Superior temporal gyrus (tissue), 1 donor: Measurements from ENCODE around the gene IKZF3.
"Not testable (repeated sequence)": the region's sequence is repeated elsewhere in the genome, so short reads cannot be mapped to it uniquely, and the experiment has no call there.

Experiments
- DNase-seq: peaks from one replicate; pipeline ENCODE4 v3.0.0-alpha.2; 2016; ENCODE audit errors: extremely low spot score

Gene IKZF3

DNA sequence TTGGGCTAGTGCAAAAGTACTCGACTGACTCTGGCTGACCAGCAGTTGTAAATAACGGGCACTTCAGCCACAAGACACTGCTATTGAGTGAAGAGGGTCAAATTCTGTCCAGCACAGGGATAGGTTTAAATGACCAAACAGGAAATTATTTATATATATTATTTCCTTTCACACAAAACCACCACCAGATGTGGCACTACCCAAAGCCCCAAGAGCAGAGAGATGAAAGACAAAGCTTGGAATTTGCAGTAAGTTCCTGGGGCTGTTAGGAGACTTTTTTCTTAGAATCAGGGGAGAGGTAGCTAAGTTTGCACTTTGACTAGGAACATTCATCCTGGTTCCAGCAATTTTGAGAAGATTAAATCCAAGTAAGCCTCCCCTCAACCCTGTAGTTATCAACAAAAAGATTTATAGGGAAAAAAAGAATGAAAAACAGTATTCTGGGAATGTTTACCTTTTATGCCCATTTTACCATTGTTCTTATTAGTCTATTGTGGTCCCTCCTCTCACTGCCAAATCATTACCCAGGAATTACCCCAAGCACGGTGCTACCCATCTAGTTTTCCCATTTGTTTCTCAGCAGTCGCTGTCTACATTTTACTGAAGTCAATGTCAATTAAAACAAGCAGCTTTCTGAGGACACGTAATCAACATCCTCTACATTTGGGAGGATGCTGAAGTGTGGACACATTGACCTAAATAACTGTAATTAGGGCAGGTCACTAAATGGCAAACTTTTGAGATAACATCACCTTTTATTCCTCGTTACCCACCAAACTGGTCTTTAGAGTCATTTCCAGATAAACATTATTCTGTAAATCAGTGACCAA lies 82.9 kb downstream of the IKZF3 start:
- no peak for DNase-seq

DNA sequence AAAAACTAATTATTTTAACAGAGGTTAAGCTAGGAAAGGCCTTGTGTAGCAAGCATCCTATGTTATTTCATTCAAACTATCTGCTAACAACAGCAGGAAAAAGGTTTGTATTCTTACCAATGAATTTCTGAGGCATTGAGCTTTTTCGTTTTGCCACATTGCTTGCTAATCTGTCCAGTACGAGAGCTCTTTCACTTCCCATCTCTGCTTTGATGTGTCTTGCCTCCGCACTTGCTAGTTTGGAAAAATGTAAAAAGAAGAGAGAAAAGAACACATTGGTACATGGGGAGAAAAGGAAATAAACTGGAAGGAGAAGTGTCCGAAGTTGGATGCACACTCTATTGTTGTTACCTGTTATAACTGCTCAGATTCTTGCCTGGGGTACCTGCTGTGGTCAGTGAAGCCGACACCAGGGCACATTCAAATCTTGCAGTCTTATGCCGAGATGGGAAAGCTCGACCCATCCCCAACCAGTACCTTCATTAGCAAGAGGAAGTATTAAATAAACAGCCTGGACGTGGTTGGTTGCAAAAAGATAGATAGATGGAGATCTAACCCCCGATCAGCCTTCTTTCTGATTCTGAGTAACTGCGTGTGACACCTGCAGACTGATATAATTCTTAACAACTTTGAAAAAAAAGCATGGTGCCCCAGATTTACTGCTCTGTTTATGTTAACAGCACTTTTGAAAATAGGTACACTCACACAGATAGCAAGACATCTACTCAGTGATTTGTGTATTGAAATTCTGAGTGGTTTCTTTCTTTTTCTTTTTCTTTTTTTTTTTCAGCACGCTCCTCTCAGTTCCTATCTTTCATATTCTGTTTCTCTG lies 86.4 kb downstream of the IKZF3 start:
- DNase-seq, result no peak

DNA sequence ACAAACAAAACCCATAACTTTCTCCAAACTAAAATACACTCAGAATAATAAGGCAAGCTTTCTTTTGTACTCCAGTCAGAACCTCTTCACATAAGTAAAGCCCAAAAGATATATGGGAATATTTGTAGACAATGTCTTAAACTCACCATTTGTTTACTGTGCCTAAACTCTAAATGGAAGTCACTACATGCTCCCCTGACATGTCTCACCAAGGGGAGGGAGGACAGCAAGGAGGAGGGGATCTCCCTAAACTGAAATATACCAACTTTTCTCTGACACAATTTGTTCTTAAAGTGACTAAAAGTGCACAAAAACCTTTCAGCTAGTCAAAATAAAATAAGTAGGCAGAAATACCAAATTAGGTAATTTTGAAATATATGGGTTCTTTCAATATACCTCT lies 87.9 kb downstream of the IKZF3 start:
- DNase-seq, result no peak

DNA sequence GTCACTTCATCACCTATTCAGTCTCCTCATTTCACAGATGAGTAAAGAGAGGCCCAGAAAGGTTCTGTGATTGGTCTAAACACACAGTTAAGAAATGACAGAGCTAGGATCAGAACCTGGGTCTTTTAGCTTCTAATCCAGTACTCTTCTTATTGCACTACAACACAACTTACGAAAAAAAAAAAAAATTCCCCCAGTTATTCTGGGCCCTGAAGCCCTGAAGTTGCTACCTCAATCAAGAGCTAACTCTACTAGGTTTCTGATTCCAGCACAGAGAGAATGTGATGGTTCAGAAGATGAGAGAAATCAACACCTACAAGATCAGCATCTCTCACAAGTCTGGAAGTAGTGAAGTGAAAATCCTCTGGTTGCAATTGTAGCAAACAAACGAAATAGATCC lies 89.1 kb downstream of the IKZF3 start:
- no peak for DNase-seq

DNA sequence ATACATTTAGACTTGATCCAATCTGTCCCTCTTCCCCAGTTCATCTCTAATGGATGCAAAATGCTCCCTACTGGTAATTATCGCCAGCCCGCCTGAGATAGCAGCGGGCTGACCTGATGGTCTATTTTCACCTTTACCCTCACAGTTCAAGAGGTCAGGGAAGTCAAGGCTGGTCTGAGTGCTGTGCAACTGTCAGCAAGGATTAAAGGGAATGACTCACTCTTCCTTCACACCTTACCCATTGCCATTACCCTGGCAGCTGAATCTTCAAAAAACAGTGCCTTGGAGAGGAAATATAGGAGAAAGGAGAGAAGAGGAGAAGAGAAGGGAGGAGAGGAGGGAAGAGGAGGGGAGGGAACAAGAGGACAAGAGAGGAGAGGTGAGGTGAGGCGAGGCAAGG lies 90.1 kb downstream of the IKZF3 start:
- DNase-seq, result no peak

DNA sequence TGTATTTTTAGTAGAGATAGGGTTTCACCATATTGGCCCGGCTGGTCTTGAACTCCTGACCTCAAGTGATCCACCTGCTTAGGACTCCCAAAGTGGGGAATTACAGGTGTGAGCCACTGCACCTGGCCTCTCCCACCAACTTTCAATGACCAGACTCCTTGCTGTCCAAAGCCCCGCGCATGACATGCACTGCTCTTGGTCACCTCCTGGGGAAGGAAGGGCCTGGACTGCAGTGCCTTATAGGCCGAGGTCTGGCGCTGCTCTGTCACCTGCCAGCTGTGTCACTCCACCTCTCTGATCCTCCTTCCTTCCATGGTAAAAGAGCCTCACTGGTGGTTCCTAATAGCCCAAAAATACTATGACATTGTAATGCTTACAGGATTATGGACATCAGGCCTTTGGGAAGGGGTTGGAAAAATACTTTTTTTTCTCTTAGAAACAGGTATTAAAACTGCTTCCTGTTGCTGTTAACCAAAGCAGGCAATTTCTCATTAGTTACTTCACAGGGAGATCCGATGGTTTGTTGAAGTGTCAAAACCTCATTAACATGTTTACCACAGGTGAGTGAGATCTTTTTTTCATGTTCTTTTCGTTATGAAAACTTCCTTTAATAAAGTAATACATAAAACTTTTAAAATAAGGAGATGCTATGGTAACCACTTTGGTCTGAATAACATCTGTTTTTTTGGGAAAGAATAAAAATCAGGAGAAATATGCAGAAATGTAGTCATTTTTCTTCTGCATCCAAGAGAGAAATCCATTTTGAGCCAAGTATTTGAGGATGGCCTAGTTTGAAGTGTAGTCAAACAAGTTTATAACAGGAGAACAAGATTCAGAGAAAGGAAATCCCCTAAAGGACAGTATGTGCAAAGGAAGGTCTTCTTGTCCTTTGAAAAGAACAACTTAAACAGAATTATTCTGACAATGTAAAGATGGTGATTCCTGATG lies 90.9 kb downstream of the IKZF3 start:
- DNase-seq, result peak; percentile 26

DNA sequence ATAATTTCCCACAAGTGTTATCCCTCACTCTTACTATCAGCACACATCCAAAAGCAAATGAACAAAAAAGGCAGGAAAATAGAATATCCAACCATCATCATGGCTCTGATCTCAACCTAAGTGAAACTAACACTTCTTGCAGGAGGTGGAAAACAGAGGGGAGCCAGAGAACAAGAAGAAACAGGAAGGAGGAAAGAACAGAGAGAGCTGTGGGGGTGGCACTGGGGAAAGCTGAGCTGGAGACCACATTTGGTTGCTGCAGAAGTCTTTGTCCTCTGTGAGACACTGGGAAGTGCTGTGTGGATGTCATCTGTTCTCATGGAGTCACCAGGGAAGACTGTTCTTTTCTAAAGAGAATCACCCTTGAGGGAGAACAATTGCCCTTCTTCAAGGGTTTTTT lies 91.7 kb downstream of the IKZF3 start:
- DNase-seq, result peak; percentile 46

DNA sequence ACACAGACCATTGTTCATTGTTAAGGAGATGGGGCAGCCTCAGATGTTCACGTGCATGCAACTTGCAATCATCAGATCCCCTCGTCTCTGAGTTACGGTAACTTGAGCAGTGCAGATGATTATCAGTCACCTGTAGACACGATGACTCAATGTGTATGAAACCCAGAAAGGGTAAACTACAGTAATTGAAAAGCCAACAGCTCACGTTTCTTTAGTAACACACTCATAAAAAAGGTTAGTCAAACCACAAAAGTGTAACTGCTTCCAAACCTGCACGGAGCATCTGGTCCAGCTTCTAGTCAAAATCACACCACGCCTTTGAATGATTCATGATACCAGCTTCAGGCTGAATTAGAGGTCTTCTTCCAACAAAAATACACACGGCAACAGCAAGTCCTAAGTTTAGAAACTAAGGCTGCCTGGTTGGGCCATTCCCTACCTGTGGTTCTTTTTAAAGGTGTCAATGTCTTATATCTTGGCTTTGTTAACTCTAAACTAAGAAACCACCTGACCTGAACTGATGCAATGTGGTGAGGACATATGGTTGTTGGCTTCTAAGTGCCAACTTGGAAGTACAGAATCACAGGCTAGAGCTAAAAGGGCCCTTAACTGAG lies 94.0 kb downstream of the IKZF3 start:
- peak; percentile 58 for DNase-seq

DNA sequence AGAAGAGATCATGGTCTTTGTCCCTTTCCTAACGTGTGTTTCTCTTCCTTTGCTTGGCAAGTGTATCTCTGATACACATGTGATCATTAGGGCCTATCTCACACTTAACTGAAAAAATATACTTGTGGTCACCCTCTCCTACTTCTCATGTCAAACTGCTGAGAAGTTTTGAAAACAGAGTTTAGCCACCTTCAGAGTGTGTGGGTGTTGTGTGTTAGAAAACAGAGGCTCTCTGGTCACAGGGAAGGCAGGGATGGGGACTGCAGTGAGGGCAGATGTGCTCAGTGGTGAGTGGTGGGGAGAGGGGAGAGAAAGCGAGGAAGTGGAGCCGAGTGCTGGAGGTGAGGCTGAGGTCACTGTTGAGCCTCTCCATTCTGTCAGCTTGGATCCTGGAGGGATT lies 97.0 kb downstream of the IKZF3 start:
- DNase-seq, result no peak

DNA sequence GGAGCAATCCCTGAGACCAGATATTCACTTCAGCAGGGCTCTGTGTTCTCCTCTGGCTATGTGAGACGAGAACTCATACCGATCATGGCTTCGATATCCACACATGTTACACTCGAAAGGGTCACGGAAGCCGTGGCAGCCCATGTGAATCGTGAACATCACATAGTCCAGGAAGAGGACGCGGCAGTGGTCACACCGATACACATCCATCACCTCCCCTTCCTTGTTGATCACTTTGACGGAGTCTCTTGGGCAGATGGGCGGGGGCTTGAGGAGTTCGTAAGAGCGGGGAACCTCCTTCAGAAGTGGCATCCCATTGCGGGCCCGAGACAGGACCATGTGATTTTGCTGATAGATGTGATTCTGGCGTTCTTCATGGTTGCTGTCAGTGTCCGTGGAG lies 98.3 kb downstream of the IKZF3 start:
- DNase-seq, result no peak

DNA sequence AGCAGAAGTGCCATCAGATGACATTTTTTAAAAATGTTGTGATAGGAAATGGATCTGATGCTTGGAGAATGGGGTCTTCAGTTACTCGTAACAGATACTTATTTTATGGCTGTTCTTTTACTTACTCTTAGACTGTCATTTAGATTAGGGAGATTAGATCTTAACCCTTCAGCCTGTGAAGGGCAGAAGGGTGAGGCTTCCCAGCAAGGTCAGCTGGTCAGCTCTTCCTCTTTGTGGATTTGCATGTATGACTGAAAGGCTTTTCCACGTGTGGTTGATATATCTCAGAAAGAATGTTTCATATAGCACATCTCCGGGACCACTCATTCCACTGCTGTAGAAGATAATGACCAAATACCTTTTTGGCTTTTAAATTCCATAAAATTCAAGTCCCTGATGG lies 98.9 kb downstream of the IKZF3 start:
- DNase-seq, result no peak

DNA sequence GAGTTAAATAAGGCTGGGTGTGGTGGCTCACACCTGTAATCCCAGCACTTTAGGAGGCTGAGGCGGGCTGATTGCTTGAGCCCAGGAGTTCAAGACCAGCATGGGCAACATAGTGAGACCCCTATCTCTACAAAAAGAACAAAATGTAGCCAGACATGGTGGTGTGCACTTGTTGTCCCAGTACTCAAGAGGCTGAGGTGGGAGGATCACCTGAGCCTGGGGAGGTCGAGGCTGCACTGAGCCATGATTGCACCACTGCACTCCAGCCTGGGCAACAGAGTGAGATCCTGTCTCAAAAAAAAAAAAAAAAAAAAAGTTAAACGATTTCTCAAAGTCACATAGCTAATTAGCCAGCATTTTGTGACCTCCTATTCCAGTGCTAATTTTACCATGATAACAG lies 99.9 kb downstream of the IKZF3 start:
- not testable (repeated sequence) for DNase-seq

DNA sequence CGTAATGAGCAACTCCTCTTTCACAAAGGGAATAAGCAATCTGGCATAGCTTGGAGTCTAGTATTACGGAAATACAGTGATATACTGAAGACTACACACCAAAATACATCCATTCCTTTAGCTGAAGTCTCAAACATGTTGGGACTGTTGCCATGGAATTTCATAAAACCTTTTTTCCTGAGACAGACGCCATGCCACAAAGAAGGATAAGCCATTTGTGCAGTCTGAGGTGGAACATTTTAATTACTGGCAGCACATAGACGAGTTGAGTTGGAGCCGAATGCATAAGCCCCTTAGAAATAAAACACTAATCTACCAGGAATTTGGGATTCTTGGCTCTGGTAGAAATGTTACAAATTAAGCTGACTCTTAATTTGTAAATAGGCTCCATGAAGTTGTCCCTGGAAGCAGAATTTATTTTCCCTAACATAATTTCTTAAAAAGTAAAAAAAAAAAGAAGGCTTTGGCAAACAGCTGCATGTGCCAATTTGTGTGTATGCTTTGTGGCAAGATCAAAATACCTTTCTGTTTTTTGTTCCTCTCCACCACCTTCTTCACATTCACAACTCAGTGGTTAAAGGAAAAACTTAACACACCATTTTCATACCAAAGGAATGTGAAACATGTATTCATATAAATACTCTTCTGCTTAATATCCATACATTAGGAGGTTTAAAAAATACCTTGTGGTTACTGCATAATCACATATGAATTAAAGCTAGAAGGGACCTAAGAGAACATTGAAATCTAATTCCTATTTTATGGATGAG lies 100.9 kb downstream of the IKZF3 start:
- DNase-seq, result no peak

DNA sequence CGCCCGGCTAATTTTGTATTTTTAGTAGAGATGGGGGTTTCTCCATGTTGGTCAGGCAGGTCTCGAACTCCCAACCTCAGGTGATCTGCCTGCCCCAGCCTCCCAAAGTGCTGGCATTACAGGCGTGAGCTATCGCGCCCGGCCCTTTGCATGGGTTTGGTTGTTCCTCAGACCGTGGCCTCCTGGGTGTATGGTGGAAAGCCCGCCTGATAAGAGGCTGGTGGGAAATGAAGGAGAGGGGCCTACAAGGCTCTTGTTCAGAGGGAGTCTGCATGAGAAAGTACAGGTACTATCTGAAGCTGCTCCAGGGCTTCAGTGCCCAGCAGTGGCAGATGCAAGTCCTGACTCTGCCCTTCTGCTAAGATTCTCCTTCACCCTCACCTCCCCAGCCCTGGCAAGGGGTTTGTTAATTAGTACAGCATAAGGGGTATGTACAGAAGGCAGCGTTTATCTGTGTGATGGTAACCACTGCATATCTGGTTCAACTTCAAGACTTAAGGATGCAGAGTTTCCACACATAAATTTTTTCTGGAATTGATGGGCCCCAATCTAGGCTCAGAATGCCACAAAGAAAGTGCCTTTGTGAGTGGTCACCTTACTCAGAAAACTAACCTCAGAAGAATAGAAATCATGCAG lies 102.1 kb downstream of the IKZF3 start:
- no peak for DNase-seq

DNA sequence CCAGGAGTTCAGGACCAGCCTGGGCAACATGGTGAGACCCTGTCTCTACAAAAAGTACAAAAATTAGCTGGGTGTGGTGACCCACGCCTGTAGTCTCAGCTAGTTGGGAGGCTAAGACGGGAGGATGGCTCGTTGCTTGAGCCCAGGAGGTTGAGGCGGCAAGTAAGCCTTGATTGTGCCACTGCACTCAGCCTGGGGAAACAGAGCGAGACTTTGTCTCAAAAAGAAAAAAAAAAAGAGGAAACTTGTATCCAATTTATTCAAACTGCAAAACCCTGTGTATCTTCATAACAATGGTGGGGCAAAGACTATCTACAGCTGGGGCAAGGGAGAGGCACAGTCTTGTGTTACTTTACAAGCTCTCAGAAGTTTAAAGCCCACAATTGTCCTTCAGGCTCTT lies 104.9 kb downstream of the IKZF3 start:
- no peak for DNase-seq

DNA sequence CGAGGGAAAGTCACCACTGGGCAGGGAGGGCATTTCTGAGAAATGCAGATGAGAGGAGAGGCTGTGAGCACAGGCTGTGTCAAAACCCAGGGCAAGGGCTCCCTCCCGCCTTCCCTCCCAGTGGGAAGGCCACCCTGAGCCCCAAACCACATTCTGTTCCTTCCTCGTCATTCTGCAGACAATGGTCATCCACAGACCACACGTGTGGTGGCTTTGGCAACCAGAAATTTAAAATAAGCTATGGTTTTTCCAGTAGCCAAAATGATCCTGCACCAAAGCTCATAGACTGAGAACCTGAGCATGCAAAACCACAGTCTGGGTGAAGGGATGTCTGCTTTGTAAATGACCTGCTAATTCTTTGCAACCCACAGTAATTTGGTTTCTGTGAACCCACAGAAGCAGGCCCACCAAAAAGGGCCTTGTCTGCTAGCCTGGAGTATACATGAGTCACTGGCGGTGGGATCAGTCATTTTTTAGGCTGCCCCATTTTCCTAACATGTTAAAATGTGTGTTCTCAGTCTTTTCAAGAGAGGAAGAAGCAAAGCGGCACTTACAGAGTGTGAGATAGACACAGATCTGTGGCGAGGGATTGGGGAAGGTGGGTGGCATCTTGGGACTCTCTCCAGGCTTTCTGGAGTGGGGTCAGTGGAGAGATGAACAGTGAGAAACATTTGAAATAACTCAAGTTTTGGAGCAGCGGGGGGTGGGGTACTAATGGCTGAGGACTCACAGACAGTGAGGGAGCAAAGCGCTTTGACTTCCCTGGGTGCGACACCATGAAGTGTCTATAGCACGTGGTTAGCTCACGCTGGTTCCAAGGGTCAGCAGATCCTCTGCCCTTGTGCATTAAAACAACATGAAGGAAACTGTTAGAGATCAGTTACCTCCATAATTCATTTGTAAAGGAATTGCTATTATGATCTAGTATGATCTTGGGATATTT lies 105.9 kb downstream of the IKZF3 start:
- no peak for DNase-seq

DNA sequence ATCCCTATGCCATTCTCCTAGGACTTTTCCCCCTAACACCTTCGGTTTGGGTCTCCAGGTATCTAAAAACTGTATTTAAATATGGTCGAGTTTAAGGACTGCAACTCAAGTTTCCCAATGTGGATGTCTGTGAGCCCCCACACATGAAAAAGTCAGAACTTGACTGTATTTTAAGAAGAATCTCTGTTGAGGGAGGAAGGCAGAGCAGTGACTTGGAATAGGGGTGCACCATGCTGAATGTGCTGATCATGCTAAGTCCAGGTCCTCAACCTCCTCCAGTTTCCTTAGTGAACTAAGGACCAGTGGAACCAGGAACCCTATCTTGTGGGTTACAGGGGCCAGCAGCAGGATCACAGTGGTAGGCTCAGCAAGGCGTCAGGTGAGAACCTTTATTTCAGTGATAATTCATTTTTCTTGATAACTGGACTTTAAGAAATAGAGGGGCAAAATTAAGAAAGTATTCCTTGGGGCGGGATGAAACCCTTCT lies 106.9 kb downstream of the IKZF3 start:
- no peak for DNase-seq

DNA sequence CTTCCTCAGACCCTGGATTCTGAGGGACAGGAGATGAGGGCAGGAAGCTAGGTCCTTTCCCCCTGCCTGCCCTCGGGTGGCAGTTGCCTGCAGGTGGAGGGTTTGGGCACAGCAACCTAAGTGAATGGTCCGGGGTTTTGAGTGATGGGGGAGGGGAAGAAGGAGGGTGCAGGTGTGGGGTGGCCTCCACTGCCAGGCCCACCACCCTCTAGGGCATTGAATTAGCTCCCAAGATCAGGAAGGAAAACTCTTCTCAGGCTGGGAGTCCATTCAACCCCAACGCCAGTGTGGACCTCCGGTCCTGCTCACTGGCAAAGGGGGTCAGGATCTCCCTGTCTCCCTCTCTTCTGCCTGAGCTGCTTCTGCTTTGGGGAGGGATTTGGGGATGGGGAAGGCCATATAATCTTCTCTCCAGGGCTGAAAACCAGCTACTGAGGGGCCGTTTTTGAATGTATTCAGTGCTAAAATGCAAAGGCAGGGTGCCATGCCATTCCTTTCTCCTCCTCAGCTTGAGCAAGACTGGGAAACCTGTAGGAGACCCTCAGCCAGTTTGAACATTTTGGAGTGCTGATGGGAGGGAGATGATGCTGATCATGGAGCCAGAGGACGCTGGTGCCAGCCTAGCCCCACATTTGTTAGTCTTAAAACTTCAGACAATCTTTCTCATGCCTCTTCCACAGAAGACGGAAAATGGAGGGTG lies 107.6 kb downstream of the IKZF3 start:
- DNase-seq, result no peak
